A549 (cell line): ENCODE measurements around the gene MAGI1. TPM values are rescaled to one million over a fixed set of nuclear protein-coding genes. Genes with fewer than 3 reads are reported as not detected.

Source experiments
- ATAC-seq, 2 experiments: fragments of 200-7000 bp in 1 of 2; fragments of >200 bp in 1 of 2; cut with Nextera tagmentation in 1 of 2; cut with Tn5 transposase in 1 of 2; 3 replicates each; pipeline versions ENCODE4 v1.8.0 to v1.9.1; 2018 to 2020; ENCODE audit warnings: mild to moderate bottlenecking in 1 of 2, moderate library complexity in 1 of 2
- CTCF ChIA-PET: fragments of 300-600 bp; sonication (Branson Sonifier 250); formaldehyde crosslinking; extraction: SDS; loops from one replicate; lab custom pipeline; 2021; ENCODE audit warnings: antibody characterized with exemption, inconsistent platforms; lab: Yijun Ruan, JAX
- POLR2A ChIA-PET: fragments of 350-600 bp; formaldehyde crosslinking; extraction: SDS; loops from one replicate; lab custom pipeline; 2021; ENCODE audit warnings: antibody characterized with exemption, inconsistent platforms; lab: Yijun Ruan, JAX
- DNase-seq, 2 experiments: peaks; one replicate each; pipeline versions ENCODE4 v3.0.0 to v3.0.0-alpha.2; 2011 to 2016; ENCODE audit warnings: low read depth in 1 of 2, low spot score in 1 of 2
- FAIRE-seq: peaks from 2 replicates; lab custom pipeline; 2011; peaks lifted over from hg19 to GRCh38; lab: Jason Lieb, UNC
- H3K27ac ChIP-seq, 2 experiments: fragments of >200 bp; sonication (Bioruptor Twin); formaldehyde crosslinking; 3 replicates each; pipeline ENCODE4 v1.5.1; 2016 to 2017
- H3K4me1 ChIP-seq: fragments of >200 bp; sonication (Bioruptor Twin); formaldehyde crosslinking; 3 replicates; pipeline ENCODE4 v1.6.1; 2016
- H3K4me2 ChIP-seq: fragments of >200 bp; sonication (Bioruptor Twin); formaldehyde crosslinking; 3 replicates; pipeline ENCODE4 v1.6.1; 2016
- H3K4me3 ChIP-seq: fragments of >200 bp; sonication (Bioruptor Twin); formaldehyde crosslinking; 3 replicates; pipeline ENCODE4 v1.5.1; 2016
- H3K9me3 ChIP-seq: fragments of >200 bp; sonication (Bioruptor Twin); formaldehyde crosslinking; 3 replicates; pipeline ENCODE4 v1.6.1; 2016
- CBX2 ChIP-seq: fragments of 200-600 bp; sonication (generic); IDR thresholded peaks from 2 replicates; pipeline ENCODE4 v1.6.1; 2016; ENCODE audit warnings: low read depth, mild to moderate bottlenecking, borderline replicate concordance
- CTCF ChIP-seq: fragments of >200 bp; sonication (Bioruptor Twin); formaldehyde crosslinking; IDR thresholded peaks from 3 replicates; pipeline ENCODE4 v1.5.1; 2016
- EHMT2 ChIP-seq: fragments of 200-600 bp; sonication (generic); IDR thresholded peaks from 2 replicates; pipeline ENCODE4 v1.6.1; 2016; ENCODE audit warnings: antibody characterized with exemption, low read depth, mild to moderate bottlenecking, moderate library complexity
- FOSL2 ChIP-seq, 2 experiments: fragments of 450-650 bp in 1 of 2; fragments of >200 bp in 1 of 2; sonication (Bioruptor Twin) in 1 of 2; formaldehyde crosslinking; IDR thresholded peaks; 2 replicates each; pipeline versions ENCODE4 v1.5.0 to v1.6.1; 2016 to 2020; ENCODE audit warnings: mild to moderate bottlenecking in 1 of 2, moderate library complexity in 1 of 2
- FOXS1 ChIP-seq: fragments of 250-450 bp; sonication (Bioruptor Pico); IDR thresholded peaks from 2 replicates; pipeline ENCODE4 v1.5.0; 2020; ENCODE audit warnings: mild to moderate bottlenecking, moderate library complexity
- GATA3 ChIP-seq: IDR thresholded peaks from 2 replicates; pipeline ENCODE4 v1.6.1; 2012; ENCODE audit warnings: borderline replicate concordance
- HES2 ChIP-seq: fragments of >200 bp; sonication (Bioruptor Twin); formaldehyde crosslinking; IDR thresholded peaks from 2 replicates; pipeline ENCODE4 v1.6.1; 2016
- HOXB5 ChIP-seq: fragments of 250-450 bp; sonication (Bioruptor Pico); IDR thresholded peaks from 2 replicates; pipeline ENCODE4 v1.5.0; 2020; ENCODE audit warnings: mild to moderate bottlenecking, moderate library complexity
- JUNB ChIP-seq: fragments of >200 bp; sonication (Bioruptor Twin); formaldehyde crosslinking; IDR thresholded peaks from 2 replicates; pipeline ENCODE4 v1.6.1; 2016
- NPAS2 ChIP-seq: fragments of 250-450 bp; sonication (Bioruptor Pico); IDR thresholded peaks from 2 replicates; pipeline ENCODE4 v1.8.0; 2022; ENCODE audit warnings: mild to moderate bottlenecking, moderate library complexity, borderline replicate concordance
- NR3C1 ChIP-seq: fragments of >200 bp; sonication (Bioruptor Twin); formaldehyde crosslinking; IDR thresholded peaks from 3 replicates; pipeline ENCODE4 v1.6.1; 2017
- POLR2A ChIP-seq: IDR thresholded peaks from 2 replicates; pipeline ENCODE4 v1.6.1; 2012; ENCODE audit warnings: mild to moderate bottlenecking, low read length
- POLR2AphosphoS2 ChIP-seq: conservative IDR thresholded peaks from 2 replicates; pipeline ENCODE4 v1.6.1; 2012; ENCODE audit warnings: low read length, improper control_type of control experiment, inconsistent platforms
- RARB ChIP-seq: fragments of 250-450 bp; sonication (Bioruptor Pico); IDR thresholded peaks from 2 replicates; pipeline ENCODE4 v1.8.0; 2021; ENCODE audit warnings: mild to moderate bottlenecking, moderate library complexity
- ZNF302 ChIP-seq: fragments of 250-450 bp; sonication (Bioruptor Pico); IDR thresholded peaks from 2 replicates; pipeline ENCODE4 v1.9.0; 2021; ENCODE audit warnings: inconsistent platforms, mild to moderate bottlenecking, moderate library complexity
- WGBS: methylation state at CpG from one replicate; pipeline ENCODE4 v1.1.6; 2017; ENCODE audit errors: missing lambda C conversion rate; 5-methylcytosine and 5-hydroxymethylcytosine counted together
- polyA plus RNA-seq, 4 experiments: library from polyadenylated mRNA; depleted of rRNA in 3 of 4; stranded (reverse); fragments of >200 nt; fragmentation: RNase III in 1 of 4; extraction: RNeasy Plus Mini Kit Qiagen cat#74134 plus additional on column Dnase treatment in 1 of 4; gene quantifications; 2 replicates in 3 of 4; 3 replicates in 1 of 4; pipeline ENCODE4 v1.2.3, GENCODE V29; 2011 to 2017
- TF ChIP-seq, protein P1 (sequence below): fragments of 450-650 bp; IDR thresholded peaks from 2 replicates; pipeline ENCODE4 v1.6.1; 2014; ENCODE audit warnings: antibody characterized with exemption
- TF ChIP-seq, protein P2 (sequence below): IDR thresholded peaks from 2 replicates; pipeline ENCODE4 v1.6.1; 2012
- TF ChIP-seq, protein P3 (sequence below): fragments of >200 bp; sonication (Bioruptor Twin); formaldehyde crosslinking; IDR thresholded peaks from 3 replicates; pipeline ENCODE4 v1.6.1; 2016

The MAGI1 gene
- polyA plus RNA-seq, 2 of the 4 experiments (the other 2 are of a cell fraction) = 4.7 to 6.6 TPM

- POLR2A ChIA-PET = no interaction called here
- WGBS = 78% methylated on average over 6 of the region's 6 CpGs
Measured at GRCh38 chr3:65960087-65960486, 78.6 kb downstream of the MAGI1 start.

GRCh38 chr3:65958216-65958615 is 80.5 kb downstream of the MAGI1 start:
- CTCF ChIA-PET = no interaction called here
- Histone ChIP-seq H3K4me3 (no peak overlapping the region), H3K4me1 (peaks cover 36% of the 10 kb centered on the region), H3K9me3 (no peaks in the 10 kb centered on the region), H3K27ac (no peak overlapping the region), H3K4me2 (no peak overlapping the region)
- POLR2A ChIA-PET = no interaction called here
- FAIRE-seq = no peak
- no peak for DNase-seq
- TF ChIP-seq POLR2AphosphoS2 (no peak), POLR2A (no peak), ZNF302 (CRISPR knock-in tag) (no peak), NPAS2 (CRISPR knock-in tag) (no peak)
- 87% methylated on average over 2 of the region's 2 CpGs for WGBS
- no peak for ATAC-seq

More at GRCh38 chr3:65960087-65960486, 78.6 kb downstream of the MAGI1 start:
- Histone ChIP-seq H3K4me2 (no peak overlapping the region), H3K4me3 (no peak overlapping the region), H3K4me1 (peaks cover 38% of the 10 kb centered on the region), H3K27ac (no peak overlapping the region), H3K9me3 (no peaks in the 10 kb centered on the region)
- ATAC-seq (no peak), FAIRE-seq (no peak), DNase-seq (no peak)
- CTCF ChIA-PET = no interaction called here
- TF ChIP-seq NR3C1 (no peak), FOXS1 (no peak), HES2 (no peak), CBX2 (no peak), HOXB5 (CRISPR knock-in tag) (no peak)
- TF ChIP-seq, protein P1, sequence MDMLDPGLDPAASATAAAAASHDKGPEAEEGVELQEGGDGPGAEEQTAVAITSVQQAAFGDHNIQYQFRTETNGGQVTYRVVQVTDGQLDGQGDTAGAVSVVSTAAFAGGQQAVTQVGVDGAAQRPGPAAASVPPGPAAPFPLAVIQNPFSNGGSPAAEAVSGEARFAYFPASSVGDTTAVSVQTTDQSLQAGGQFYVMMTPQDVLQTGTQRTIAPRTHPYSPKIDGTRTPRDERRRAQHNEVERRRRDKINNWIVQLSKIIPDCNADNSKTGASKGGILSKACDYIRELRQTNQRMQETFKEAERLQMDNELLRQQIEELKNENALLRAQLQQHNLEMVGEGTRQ = no peak
- TF ChIP-seq, protein P2, sequence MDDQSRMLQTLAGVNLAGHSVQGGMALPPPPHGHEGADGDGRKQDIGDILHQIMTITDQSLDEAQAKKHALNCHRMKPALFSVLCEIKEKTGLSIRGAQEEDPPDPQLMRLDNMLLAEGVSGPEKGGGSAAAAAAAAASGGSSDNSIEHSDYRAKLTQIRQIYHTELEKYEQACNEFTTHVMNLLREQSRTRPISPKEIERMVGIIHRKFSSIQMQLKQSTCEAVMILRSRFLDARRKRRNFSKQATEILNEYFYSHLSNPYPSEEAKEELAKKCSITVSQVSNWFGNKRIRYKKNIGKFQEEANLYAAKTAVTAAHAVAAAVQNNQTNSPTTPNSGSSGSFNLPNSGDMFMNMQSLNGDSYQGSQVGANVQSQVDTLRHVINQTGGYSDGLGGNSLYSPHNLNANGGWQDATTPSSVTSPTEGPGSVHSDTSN = no peak
- TF ChIP-seq, protein P3, sequence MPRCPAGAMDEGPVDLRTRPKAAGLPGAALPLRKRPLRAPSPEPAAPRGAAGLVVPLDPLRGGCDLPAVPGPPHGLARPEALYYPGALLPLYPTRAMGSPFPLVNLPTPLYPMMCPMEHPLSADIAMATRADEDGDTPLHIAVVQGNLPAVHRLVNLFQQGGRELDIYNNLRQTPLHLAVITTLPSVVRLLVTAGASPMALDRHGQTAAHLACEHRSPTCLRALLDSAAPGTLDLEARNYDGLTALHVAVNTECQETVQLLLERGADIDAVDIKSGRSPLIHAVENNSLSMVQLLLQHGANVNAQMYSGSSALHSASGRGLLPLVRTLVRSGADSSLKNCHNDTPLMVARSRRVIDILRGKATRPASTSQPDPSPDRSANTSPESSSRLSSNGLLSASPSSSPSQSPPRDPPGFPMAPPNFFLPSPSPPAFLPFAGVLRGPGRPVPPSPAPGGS = no peak

- no peak for FAIRE-seq
- Histone ChIP-seq H3K4me3 (no peak overlapping the region), H3K4me2 (peak overlapping the region; percentile 68), H3K4me1 (peaks cover 42% of the 10 kb centered on the region), H3K27ac (peak overlapping the region; percentile 56 to 82; a peak in 5 of 6 replicates), H3K9me3 (no peaks in the 10 kb centered on the region)
- POLR2A ChIA-PET = no interaction called here
- ATAC-seq = peak; percentile 55 to 82; a peak in 4 of 6 replicates
- CTCF ChIA-PET = no interaction called here
- TF ChIP-seq FOSL2 (IDR thresholded peaks at IDR 0.05) (no peak), FOSL2 (CRISPR knock-in tag; IDR thresholded peaks at IDR 0.05) (peak; percentile 44; the same call in 1 of the 2 replicates), GATA3 (peak; percentile 58; the same call in 1 of the 2 replicates), EHMT2 (no peak), JUNB (peak; percentile 66), CTCF (no peak), RARB (CRISPR knock-in tag) (no peak)
- 1% methylated on average over 10 of the region's 10 CpGs for WGBS
- DNase-seq = peak in 1 of 2 experiments; percentile 37
Measured at GRCh38 chr3:65955792-65956477, 82.8 kb downstream of the MAGI1 start.
